HG03060 (cell line): Measurements from ENCODE around the gene ASNSD1.

ENCODE experiments used
- ATAC-seq: cut with Tn5 transposase; IDR thresholded peaks from one replicate; pipeline ENCODE4 v1.9.1; 2021; ENCODE audit warnings: low read depth, moderate number of reproducible peaks; ENCODE audit not compliant: unreplicated experiment

ASNSD1 gene

DNA sequence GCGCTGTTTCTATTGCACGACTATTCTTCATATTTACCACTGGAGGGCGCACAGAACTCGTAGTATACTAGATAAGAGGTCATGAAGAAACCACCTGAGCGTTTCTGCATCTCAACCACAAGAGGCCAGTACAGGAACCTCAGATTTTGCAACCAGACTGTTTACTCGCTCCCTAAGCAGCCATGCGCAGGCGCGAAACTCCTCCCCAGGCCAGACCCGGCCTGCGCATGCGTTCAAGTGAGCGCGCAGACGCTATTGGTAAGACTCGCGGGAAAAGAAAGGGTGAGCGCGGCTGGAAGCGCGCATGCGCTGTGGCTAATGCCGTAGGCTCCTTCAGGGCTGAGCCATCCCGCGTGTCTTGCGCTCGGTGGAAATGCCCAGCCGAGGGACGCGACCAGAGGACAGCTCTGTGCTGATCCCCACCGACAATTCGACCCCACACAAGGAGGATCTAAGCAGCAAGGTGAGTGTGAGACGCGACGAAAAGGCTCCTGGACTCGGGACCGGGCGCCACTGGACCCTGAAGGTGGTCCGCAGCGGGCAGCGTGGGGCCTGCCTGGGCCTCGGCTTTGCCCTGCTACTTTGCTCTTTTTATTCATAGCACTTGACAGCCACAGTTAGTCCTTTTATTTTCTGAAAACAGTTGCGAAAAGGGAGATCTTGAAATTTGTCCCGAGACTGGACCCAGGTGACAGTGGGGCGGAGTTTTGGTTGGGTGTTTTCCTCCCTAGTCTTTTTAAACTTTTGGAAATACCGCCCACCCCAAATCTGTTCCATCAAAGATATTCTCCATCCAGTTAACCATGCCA lies at the start of gene ASNSD1:
Gene ASNSD1, plus strand, starts transcription at position 312 of the 809 bp plus-strand sequence. CDS start 4,674 bp downstream, outside the sequence.
- ATAC-seq: peak; percentile 95

DNA sequence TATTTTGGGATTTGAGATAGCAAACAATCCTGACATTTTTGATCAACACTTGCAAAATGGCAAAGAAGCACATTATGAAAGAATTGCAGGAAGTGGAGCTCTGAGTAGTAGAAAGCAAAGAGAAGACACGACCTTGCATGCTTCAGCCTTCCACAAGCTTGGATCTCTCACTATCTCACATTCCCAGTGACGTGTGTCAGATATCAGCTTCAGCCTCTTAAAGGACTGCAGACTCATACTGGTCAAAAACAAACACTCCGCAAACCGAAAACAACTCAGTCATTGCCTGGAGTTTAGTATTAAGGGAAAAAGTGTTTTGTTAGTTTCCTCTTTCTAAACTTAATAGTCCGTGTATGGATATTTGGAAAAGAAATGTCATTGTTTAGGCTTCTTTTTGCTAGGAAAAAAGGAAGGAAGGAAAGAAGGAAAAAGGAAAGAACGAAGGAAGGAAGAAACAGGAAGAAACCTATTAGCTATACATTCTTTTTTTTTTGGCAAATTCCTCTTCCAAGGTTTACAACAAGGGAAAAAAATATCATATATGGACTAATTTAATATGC lies 48.1 kb upstream of the ASNSD1 start:
- no peak for ATAC-seq

DNA sequence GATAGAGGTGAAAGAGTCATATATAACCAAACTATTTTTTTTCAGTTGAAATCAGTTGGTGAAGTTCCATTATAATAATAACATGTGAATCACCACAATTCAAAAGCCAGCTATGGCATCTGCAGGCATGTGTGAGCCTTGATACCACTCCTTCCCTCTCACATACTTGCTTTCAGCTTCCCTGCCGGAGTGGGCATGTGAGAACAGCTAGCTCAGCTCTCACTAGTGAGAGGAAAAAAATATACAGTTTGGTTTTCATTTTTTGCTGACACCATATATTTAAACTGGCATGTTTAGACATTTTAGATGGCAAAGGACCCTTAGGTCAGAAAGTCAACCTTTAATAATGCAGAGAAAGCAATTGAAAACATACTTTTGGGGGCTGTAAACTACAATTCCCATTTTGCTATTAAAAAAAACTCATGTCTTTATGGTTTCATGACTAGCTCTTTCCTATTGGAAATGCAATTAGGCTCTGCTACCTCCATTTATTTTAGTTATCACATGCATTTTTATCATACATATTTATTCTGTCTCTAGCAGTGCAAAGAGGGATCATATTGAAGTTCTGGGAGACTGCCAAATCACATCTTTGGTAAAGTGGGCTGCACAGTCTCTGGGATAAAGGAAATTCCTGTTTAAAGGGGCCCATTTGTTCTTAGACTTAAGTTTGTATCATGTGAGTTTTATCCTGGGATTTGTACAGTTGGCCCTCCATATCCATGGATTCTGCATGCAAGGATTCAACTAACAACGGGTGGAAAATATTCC lies 47.4 kb upstream of the ASNSD1 start:
- no peak for ATAC-seq

DNA sequence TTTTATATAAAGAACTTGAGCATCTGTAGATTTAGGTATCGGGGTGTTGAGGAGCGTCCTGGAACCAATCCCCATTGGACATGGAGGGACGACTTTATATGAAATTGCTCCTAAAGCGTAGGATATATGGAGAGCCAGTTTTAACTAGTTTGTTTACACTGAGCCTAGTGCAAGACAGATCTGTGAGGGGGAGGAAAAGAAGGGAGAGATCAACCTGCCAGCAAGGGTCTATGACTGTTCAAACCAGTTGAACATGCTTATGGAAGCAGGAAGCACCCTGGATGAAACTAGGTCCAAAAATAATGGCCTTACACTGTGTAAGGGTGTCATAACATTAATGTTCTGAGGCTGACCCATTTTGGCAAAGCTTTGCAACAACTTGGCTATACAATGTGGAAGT lies 46.7 kb upstream of the ASNSD1 start:
- no peak for ATAC-seq

DNA sequence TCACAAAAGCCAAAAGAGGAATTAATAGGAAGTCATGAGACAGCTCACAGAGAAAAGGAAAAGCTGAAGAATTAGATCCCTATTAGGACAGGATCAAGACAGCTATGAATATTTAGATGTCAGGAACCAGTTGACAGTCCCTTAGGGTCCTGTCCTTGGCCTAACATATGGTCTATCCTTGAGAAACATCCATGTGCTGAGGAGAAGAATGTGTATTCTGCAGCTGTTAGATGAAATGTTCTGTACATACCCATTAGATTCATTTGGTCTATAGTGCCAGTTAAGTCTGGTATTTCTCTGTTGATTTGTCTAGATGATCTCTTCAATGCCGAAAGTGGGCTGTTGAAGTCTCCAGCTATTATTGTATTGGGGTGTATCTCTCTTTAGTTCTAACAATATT lies 43.1 kb upstream of the ASNSD1 start:
- ATAC-seq: no peak

DNA sequence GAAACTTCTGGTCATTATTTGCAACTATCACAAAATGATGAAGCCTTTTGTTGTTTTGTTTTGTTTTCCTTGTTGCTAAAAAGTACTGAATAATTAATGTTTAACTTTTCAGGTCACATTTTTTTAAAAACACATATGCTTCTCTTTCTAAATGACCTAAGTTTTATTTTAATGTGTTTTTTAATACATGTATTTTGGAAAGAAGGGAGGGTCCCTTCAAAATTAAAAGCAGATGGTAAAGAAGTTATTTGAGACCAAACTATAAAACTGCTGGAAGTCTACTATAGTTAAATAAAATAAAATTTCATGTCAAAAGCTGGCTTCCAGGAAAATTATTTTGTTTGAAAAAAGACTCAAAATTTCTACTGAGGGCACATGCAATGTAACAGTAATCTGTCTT lies 39.5 kb upstream of the ASNSD1 start:
- ATAC-seq: no peak

DNA sequence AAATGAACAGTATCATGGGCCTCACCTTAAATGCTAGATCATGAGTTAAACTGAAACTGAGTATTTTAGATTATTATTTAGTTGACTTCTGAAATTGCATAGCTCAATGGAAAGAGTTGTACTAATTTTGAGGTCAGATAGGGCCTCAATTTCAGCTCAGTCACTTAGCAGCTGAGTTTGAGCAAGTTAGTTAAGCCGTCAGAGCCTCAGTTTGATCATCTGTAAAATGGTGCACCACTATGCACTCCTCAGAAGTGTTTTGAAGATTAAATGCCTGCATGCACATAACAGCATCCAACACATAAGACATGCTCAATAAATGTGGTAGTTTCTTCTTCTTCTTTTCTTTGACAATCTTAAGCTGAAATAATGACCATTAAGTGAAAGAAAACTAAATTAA lies 38.2 kb upstream of the ASNSD1 start:
- ATAC-seq: no peak

DNA sequence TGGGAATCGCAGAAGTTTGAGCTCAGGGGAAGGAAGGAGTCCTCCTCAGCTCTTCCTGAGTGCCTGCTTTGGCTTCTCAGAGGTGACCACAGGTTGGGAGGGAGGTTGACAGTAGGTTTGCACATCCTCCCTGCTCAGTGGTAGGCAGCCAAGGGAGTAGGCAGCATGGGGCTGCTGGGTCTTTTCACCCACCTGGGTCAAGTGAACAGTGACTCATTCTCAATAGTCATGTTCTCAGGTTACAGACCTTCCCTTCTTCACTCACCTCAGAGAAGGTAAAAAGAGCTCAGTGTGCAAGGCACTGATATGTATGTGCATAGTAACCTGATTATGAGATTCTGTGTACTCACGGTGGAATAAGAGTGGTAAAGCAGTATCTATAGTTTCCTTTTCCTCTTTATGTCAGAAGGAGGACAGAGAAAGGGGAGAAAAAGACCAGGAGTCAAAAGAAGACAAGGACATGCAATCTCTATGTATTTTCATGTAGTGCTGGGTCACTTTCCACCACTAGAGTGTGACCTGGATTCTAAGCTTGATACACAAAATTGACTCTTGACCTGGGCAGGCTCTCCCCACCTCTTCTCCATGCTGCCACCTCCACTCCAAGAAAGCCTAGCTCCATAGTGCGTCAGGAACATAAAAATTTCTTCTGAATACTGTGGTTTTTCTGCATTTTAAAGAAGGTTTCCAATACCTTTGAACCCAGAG lies 36.5 kb upstream of the ASNSD1 start:
- no peak for ATAC-seq

DNA sequence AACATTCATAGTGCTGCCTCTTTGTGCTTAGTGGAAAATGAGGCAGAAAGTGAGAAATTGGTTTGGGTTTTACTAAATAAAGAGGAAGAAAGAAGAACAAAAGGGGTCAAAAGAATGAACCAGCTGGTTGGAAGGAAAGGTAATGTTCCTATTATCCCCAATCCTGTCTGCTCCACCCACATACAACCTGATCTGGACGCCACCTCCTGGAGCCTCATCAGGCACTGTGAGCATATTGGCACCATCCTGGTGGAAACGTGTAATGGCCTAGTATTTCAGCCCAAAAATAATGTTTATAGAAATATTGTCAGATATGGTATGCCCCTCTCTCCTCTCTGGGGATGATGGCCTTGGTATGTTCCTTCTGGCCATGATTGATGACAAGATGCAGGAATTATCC lies 35.6 kb upstream of the ASNSD1 start:
- ATAC-seq: no peak

DNA sequence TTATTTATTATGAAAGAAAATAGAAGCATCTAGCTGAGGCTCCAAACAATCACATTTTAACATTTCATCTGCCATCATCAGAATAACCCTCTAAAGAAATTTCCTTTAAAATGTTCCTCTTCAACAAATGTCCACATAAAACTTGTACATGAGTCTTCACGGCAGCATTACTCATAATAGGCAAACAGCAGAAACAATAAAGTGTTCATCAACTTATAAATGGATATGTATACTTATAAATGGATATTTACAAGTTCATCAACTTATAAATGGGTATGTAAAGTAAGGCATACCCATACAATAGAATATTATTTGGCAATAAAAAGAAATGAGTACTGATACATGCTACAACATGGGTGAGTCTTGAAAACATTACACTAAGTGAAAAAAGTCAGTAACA lies 33.5 kb upstream of the ASNSD1 start:
- no peak for ATAC-seq

DNA sequence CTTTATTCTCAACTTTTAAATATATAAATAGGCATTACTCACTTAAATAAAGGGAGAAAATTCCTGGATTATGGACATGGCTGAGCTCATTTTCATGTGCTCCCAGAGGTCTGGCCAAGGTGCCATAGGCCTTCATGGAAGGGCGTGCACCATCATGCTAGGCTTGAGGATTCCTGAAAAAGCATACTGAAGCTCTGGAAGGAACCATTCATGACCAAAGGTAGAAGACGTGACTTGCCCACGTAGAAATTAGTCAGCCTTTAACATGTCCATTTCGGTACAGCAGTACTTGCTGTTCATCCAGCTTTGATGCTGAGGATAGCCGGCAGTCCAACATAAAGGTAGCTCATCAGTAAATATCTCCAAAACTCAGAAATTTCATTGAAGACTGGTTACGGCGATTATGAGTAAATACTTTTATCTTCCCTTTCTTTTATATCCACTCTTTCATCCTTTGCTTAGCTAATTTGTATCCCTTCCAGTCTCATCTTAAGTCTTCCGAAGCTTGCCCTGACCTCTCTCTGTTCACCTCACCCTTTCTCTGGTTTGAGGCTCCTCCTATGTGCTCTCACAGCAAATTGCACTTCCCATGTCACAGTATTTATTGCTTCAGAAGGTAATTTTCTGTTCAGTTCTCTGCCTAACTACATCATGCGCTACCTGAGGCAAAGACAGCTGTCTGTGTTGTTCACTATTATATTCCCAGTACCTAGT lies 32.3 kb upstream of the ASNSD1 start:
- no peak for ATAC-seq

DNA sequence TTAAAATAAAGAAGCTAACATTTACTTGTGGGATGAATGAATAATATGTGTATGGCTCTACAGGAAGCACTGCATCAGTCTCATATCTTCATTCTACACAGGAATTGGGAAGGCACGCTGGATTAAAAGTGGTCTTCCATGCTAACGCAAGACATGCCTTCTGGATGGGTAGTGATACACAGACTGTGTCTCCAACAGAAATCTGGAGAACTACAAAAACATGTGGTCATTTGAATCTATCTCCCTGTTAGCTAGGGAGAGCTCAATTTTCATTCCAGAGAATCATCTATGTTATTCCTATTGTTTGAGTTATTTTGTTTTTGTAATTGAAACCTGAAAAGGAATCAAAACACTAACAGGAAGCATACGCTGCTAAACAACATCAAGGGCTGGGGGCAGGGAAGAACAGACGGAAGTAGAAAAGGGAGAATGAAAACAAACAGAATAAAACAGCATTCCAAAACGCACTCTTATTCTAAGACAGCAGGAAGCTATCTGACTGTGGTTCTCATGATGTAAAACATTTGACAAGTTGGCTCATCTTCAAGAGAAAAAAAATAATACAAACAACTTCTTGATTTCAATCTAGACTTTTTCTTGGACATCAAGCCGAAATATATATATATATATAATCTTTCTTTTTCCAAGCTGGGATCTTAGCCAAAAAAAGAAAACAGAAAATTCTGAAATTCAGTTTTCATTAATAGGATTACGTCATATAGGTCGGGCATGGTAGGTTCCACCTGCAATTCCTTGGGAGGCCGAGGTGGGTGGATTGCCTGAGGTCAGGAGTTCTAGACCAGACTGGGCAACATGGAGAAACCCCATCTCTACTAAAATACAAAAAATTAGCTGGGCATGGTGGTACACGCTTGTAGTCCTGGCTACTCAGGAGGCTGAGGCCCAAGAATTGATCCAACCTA lies 31.5 kb upstream of the ASNSD1 start:
- ATAC-seq: no peak

DNA sequence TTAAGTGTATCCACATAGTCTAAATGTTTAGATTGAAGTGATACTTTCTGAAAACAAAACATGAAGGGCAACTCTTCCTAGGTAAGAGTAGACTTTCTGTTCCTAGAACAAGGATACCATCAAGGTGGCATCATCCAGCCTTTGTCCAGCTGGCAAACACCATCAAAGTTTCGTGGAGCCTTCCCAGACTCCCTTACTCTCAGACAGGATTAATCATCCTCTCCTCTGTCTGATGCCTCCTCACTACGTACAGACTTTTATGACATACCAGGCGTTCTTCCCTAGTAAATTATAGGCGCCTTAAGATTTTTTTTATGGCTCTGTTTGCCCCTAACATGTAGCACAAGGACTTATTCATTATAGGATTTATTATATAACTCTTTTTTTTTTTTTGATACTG lies 29.4 kb upstream of the ASNSD1 start:
- ATAC-seq: no peak

DNA sequence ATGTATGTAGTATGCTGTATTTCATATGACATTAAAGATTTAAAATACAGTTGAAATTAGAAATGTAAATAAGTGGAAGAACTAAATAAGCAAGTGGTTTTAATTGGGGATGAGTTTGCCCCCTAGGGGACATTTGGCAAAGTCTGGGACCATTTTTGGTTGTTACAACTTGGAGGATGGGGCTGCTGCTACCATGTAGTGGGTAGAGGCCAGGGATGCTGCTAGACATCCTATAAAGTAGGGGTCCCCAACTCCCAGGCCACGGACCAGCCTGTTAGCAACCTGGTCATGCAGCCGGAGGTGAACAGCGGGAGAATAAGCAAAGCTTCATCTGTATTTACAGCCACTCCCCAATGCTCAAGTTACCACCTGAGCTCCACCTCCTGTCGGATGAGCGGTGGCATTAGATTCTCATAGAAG lies 27.9 kb upstream of the ASNSD1 start:
- no peak for ATAC-seq

DNA sequence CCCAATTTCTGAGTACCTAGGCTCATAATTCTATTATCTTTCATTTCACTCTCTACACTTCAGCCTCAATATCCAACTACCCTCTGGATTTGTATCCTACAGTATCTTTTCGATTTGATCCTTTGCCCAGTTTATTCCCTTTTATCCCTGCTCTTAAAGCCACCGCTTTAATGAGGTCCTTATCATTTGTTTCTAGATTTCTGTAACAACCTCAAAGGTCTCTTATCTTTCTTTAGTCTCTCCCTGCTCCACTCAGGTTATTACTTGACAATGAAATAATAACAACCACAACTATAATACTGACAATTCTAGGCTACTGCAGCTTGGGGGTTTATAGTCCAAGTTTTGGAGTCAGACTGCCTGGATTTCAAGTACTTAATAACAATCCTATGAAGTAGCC lies 25.9 kb upstream of the ASNSD1 start:
- no peak for ATAC-seq

DNA sequence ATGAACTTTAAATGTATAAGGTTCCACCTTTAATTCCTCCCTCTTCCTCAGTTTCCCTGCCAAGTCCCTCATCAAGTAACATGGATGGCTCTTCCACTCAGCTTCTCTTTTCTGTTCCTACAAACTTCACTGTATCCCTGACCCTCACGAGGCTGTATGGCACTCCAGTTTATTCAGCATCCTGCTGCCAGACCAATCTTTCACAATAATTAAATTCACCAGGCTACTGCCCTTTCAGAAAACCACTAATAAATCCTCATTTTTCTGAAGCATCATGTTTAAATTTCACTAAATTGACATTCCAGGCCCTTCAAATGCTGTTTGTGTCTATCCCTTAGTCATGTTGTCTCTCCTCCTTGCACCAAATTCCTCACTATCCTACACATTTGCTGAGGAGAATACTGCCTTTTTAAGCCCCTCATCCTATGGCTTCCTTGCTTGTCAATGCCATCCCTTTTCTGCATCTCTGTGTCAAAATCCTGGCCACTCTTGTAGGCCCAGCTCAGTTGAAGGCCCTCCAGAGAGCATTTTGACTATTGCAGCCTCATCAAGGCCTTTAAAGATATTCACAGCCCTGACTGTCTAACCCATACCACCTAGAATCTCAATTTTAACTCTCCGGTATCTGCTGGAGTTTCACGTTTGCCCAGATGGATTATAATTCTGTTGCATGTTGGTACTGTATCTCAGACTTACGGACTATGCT lies 22.8 kb upstream of the ASNSD1 start:
- no peak for ATAC-seq

DNA sequence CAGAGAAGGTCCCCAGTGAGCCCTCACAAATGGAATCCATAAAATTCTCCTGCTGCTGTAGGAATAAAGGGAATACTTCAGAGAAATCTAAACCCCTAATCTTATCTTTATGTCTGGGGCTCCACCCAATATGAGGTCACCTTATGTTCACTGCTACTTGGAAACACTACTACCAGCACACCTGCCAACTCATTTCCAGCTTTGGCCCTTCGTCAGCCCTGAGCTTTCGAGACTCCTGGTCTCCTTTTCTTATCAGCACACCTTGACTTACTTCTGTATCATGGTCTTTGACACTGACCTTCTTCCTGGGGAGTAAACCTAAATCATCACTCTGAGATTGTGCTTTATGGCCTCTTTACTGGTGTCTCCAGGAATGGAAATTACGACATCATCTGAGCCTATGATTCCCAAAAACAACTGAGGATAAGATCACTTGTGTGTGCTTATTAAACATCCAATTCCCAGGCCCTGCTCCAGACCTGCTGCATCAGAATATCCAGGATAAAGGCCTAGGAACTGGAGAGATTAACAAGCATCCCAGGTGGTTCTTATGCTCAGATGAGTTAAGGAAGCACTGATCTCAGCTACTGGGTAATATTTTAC lies 22.2 kb upstream of the ASNSD1 start:
- ATAC-seq: no peak

DNA sequence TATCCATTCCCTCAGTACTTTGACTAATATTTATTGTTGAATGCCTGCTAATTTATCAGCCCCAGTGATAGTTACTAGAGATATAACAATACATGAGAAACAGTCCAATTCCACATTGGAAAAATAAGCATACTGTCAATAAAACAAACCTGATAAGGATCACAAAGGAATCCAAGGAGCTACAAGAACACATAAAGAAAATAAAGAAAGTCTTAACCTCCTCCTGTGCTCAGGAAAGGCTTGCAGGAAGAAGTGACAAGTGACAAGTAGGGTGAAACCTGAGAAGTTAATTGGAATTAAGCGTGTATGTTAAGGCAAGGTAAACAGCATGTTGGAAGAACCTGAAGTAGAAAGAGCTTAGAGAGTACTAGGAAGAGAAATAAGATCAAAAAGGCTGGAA lies 20.3 kb upstream of the ASNSD1 start:
- no peak for ATAC-seq
